Small intestine (tissue), 7 donors: ENCODE results near the gene AGAP9. TPM values are rescaled to one million over a fixed set of nuclear protein-coding genes. Genes with fewer than 3 reads are reported as not detected.
"Not testable (repeated sequence)": the region's sequence is repeated elsewhere in the genome, so short reads cannot be mapped to it uniquely, and the experiment has no call there.

Experiments used
- DNase-seq, 2 donors: peaks; one replicate each; pipeline versions ENCODE4 v3.0.0 to v3.0.0-alpha.2; 2013
- FAIRE-seq: peaks from 2 replicates; lab custom pipeline; 2012; peaks lifted over from hg19 to GRCh38; lab: Jason Lieb, UNC
- H3K27ac ChIP-seq, 3 donors: one replicate each; pipeline ENCODE4 v1.5.1; 2013; ENCODE audit warnings: low read length in 2 of 3, mild to moderate bottlenecking in 2 of 3, control low read depth in 1 of 3, inconsistent platforms in 1 of 3, low read depth in 1 of 3, moderate library complexity in 1 of 3
- H3K27me3 ChIP-seq, 3 donors: one replicate each; pipeline ENCODE4 v1.6.1; 2013; ENCODE audit warnings: low read length in 3 of 3, inconsistent platforms in 1 of 3; ENCODE audit not compliant: control insufficient read depth in 3 of 3, insufficient read depth in 3 of 3
- H3K36me3 ChIP-seq, 3 donors: one replicate each; pipeline ENCODE4 v1.6.1; 2013; ENCODE audit warnings: low read length in 3 of 3, inconsistent platforms in 1 of 3, low read depth in 1 of 3, mild to moderate bottlenecking in 1 of 3, moderate library complexity in 1 of 3; ENCODE audit not compliant: control insufficient read depth in 3 of 3, insufficient read depth in 2 of 3
- H3K4me1 ChIP-seq, 3 donors: one replicate each; pipeline ENCODE4 v1.6.1; 2013; ENCODE audit warnings: low read length in 2 of 3, inconsistent platforms in 1 of 3, low read depth in 1 of 3, mild to moderate bottlenecking in 1 of 3, moderate library complexity in 1 of 3; ENCODE audit not compliant: control insufficient read depth in 3 of 3, insufficient read depth in 2 of 3
- H3K4me3 ChIP-seq, 3 donors: one replicate each; pipeline ENCODE4 v1.5.1; 2013; ENCODE audit warnings: low read length in 3 of 3, control low read depth in 1 of 3, inconsistent platforms in 1 of 3, low read depth in 1 of 3, mild to moderate bottlenecking in 1 of 3, moderate library complexity in 1 of 3
- H3K9me3 ChIP-seq, 2 donors: one replicate each; pipeline ENCODE4 v1.6.1; 2013; ENCODE audit warnings: low read depth in 1 of 2, low read length in 1 of 2; ENCODE audit not compliant: control insufficient read depth in 2 of 2, insufficient read depth in 1 of 2
- WGBS, 3 donors: extraction: QIAGEN DNeasy Blood & Tissue Kit; methylation state at CpG; one replicate each; pipeline ENCODE4 v1.1.7; 2013; 5-methylcytosine and 5-hydroxymethylcytosine counted together
- polyA plus RNA-seq, 4 donors: library from polyadenylated mRNA; stranded (reverse) in 3 of 4; unstranded in 1 of 4; fragments of 200-250 nt in 3 of 4; fragments of 120-200 nt in 1 of 4; gene quantifications; one replicate each; pipeline versions ENCODE4 v1.2.1 to v1.2.3, GENCODE V29; 2013
- donor health status: healthy with polysubstance abuse.
- donor health status: control.
- donor health status: control.
- donor health status: Bipolar disorder and iron deficiency.
- donor health status: healthy.

Gene AGAP9
- polyA plus RNA-seq, 4 donors = 12.3 to 81.2 (median 29.9) TPM

GRCh38 chr10:47472072-47472471, 51.4 kb downstream of the AGAP9 start:
- WGBS, 3 donors = no CpG with 5 or more reads among the region's 5 CpGs
- not testable (repeated sequence) for H3K4me3 ChIP-seq, H3K27ac ChIP-seq, DNase-seq, H3K9me3 ChIP-seq, H3K36me3 ChIP-seq, H3K4me1 ChIP-seq, H3K27me3 ChIP-seq, FAIRE-seq

GRCh38 chr10:47468731-47469528, 54.5 kb downstream of the AGAP9 start:
- not testable (repeated sequence) for H3K27me3 ChIP-seq, DNase-seq, H3K4me1 ChIP-seq, FAIRE-seq, H3K4me3 ChIP-seq, H3K27ac ChIP-seq, H3K9me3 ChIP-seq, H3K36me3 ChIP-seq
- 83 to 90% (median 87%) methylated on average over 14 to 15 of the region's 20 CpGs for WGBS, 3 donors

GRCh38 chr10:47467957-47468356, 55.5 kb downstream of the AGAP9 start:
- FAIRE-seq, H3K4me3 ChIP-seq, H3K36me3 ChIP-seq, H3K27me3 ChIP-seq, H3K27ac ChIP-seq, H3K4me1 ChIP-seq, DNase-seq, H3K9me3 ChIP-seq: not testable (repeated sequence)
- 84 to 92% (median 91%) methylated on average over 3 to 5 of the region's 7 CpGs for WGBS, 3 donors

GRCh38 chr10:47467458-47467857, 56.0 kb downstream of the AGAP9 start:
- not testable (repeated sequence) for FAIRE-seq, H3K27me3 ChIP-seq, H3K27ac ChIP-seq, DNase-seq, H3K4me1 ChIP-seq, H3K36me3 ChIP-seq, H3K4me3 ChIP-seq, H3K9me3 ChIP-seq
- WGBS, 3 donors = 93 to 98% (median 94%) methylated on average over 4 to 5 of the region's 5 CpGs

GRCh38 chr10:47465216-47465917, 58.1 kb downstream of the AGAP9 start:
- not testable (repeated sequence) for FAIRE-seq, H3K9me3 ChIP-seq, H3K36me3 ChIP-seq, H3K4me1 ChIP-seq, H3K27ac ChIP-seq, H3K27me3 ChIP-seq, DNase-seq, H3K4me3 ChIP-seq
- 64 to 82% (median 73%) methylated on average over 13 of the region's 14 CpGs for WGBS, 3 donors

GRCh38 chr10:47462577-47463358, 60.7 kb downstream of the AGAP9 start:
- not testable (repeated sequence) for H3K36me3 ChIP-seq, H3K27ac ChIP-seq, H3K27me3 ChIP-seq, H3K4me1 ChIP-seq, H3K9me3 ChIP-seq, DNase-seq, FAIRE-seq, H3K4me3 ChIP-seq
- 12 to 82% (median 62%) methylated on average over 3 of the region's 9 CpGs for WGBS, 3 donors

GRCh38 chr10:47461261-47461687, 62.2 kb downstream of the AGAP9 start:
- peaks cover 0 to 22% (median 0%) of the 10 kb centered on the region in 3 donors for H3K4me1 ChIP-seq
- FAIRE-seq, H3K9me3 ChIP-seq, H3K27ac ChIP-seq, H3K36me3 ChIP-seq, H3K4me3 ChIP-seq, H3K27me3 ChIP-seq: not testable (repeated sequence)
- 2 to 3% (median 3%) methylated on average over 18 to 30 of the region's 37 CpGs for WGBS, 3 donors
- peak; percentile 37 to 72 for DNase-seq

- DNase-seq = peak; percentile 76 to 88
- 53 to 68% (median 54%) methylated on average over 4 of the region's 4 CpGs for WGBS, 3 donors
- no peaks in the 10 kb centered on the region for H3K36me3 ChIP-seq
- H3K4me1 ChIP-seq = peaks cover 0 to 35% (median 0%) of the 10 kb centered on the region in 3 donors
- FAIRE-seq = no peak
- H3K4me3 ChIP-seq = no peak overlapping the region
- peaks cover 0 to 3% of the 10 kb centered on the region in 2 donors for H3K9me3 ChIP-seq
- no peaks in the 10 kb centered on the region for H3K27me3 ChIP-seq
- peak overlapping the region in 2 of 3 donors; percentile 46 to 58 for H3K27ac ChIP-seq
These were observed 64.8 kb downstream of the AGAP9 start for GRCh38 chr10:47458466-47459154.
